Measurements from ENCODE around the gene SLFNL1.

SLFNL1 gene

DNA sequence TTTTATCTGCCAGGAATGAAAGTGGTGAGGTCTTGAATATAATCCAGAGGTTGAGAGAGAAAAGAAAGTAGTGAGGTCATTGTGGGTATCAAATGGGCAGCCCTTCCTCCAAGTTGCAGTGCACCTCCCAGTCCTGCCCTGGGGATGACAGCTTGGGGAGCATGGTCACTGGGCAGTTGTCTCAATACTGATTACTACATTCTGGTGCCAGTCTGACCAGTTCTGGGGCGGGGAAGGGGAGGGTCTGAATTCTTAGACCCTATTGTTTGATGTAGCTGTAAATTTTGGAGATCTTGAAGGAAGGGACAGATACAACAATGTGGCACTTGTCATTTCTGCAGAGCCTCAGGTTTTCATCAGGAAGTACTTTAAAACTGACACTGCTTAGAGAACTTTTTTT lies 11.2 kb downstream of the SLFNL1 start:
- no peak for DNase-seq (ENCODE audit: low read depth)
- TF ChIP-seq, protein P1, sequence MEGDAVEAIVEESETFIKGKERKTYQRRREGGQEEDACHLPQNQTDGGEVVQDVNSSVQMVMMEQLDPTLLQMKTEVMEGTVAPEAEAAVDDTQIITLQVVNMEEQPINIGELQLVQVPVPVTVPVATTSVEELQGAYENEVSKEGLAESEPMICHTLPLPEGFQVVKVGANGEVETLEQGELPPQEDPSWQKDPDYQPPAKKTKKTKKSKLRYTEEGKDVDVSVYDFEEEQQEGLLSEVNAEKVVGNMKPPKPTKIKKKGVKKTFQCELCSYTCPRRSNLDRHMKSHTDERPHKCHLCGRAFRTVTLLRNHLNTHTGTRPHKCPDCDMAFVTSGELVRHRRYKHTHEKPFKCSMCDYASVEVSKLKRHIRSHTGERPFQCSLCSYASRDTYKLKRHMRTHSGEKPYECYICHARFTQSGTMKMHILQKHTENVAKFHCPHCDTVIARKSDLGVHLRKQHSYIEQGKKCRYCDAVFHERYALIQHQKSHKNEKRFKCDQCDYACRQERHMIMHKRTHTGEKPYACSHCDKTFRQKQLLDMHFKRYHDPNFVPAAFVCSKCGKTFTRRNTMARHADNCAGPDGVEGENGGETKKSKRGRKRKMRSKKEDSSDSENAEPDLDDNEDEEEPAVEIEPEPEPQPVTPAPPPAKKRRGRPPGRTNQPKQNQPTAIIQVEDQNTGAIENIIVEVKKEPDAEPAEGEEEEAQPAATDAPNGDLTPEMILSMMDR (IDR thresholded peaks at IDR 0.05; ENCODE audit: low read depth, low read length, missing control alignments) = no peak
- H3K4me3 ChIP-seq (ENCODE audit: low read depth, low read length) = no peak overlapping the region
- in situ Hi-C loops (cut with HindIII; ENCODE audit: low sequenced_read_pairs) = no loop called here

DNA sequence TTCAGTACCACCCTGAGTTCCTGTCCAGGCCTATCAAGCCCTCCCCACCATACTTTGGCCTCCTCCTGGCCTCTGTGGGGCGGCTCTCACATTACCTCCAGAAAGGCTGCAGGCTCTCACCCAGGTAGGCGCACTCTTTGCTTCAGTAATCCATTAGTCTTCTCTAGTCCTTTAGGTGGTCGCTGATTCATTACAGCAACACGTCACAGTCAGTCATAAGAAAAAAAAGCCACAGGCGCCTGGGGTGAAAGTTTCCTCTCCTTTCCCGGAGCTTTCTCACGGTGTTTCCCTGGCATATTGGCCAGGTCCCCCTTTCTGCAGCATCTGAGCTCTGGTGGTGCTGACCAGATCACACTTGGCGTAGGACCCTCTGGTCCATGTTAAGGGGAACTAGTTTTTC lies 12.1 kb downstream of the SLFNL1 start:
- TF ChIP-seq, protein P1 (IDR thresholded peaks at IDR 0.05; ENCODE audit: low read depth, low read length, missing control alignments) = no peak
- no peak for DNase-seq (ENCODE audit: low read depth)
- H3K4me3 ChIP-seq (ENCODE audit: low read depth, low read length) = no peak overlapping the region
- in situ Hi-C loops (cut with HindIII; ENCODE audit: low sequenced_read_pairs) = no loop called here

DNA sequence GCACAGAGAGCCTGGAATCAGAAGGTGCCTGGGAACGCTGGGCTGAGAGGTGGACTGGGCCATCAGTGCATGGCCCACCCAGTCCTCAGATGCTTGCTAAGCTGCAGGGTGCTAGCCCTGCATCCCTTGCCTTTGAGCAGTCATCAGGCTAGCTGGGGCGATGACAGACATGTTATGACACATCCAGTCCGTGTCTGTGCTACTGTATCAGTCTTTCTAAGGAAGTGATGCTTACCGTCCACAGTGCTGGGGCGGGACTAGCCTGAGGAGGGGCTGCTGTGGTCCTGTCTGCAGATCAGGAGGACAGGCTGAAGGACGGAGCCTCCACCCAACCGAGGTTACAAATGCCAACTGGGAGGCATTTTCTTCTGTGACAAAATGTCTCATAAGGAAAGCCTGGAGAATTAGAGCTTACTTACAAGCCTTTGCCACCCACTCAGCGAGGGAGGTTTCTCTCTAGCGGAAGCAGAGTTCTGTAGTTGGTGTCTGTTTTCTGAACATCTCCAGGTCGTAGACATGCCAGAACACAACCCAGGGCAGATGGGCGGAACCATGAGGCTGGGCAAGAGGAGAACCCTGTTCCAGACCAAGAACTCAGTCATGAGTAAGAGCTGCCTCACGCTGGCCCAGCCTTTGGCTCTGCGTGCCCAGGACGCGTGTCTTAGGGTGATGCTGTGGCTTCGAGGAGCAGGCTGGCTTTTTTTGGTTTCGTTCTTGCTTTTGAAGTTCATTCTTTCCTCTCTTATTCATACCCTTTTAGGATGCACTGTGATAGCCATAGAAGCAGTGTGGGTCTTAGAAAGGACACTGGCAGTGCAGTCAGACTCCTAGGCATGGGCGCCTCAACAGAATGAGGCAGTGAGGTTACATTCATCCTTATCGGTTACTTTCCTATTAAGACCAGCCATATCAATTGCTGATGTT lies 14.3 kb downstream of the SLFNL1 start:
- H3K4me3 ChIP-seq (ENCODE audit: low read depth, low read length) = no peak overlapping the region
- in situ Hi-C loops (cut with HindIII; ENCODE audit: low sequenced_read_pairs) = no loop called here
- DNase-seq (ENCODE audit: low read depth) = no peak
- TF ChIP-seq, protein P1 (IDR thresholded peaks at IDR 0.05; ENCODE audit: low read depth, low read length, missing control alignments) = no peak

DNA sequence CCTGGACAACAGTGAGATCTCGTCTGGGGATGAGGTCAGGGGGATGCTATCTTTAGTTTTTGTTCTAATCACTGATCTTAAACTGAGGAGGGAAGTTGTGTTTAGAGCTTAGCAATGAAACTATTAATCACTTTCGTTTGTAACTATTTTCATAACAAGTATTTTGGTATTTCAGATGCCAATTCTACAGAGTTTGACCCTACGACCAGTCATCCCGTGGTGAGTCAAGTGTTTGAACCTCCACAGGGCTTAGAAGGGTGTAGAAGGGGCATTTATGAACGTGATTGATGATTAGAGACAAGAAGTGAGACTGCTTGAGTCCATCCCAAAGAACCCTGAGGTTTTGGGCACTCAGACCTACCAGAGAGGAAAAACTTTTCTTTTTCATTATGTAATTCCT lies 15.6 kb downstream of the SLFNL1 start:
- DNase-seq (ENCODE audit: low read depth) = no peak
- no peak overlapping the region for H3K4me3 ChIP-seq (ENCODE audit: low read depth, low read length)
- TF ChIP-seq, protein P1 (IDR thresholded peaks at IDR 0.05; ENCODE audit: low read depth, low read length, missing control alignments) = no peak
- in situ Hi-C loops (cut with HindIII; ENCODE audit: low sequenced_read_pairs) = no loop called here

DNA sequence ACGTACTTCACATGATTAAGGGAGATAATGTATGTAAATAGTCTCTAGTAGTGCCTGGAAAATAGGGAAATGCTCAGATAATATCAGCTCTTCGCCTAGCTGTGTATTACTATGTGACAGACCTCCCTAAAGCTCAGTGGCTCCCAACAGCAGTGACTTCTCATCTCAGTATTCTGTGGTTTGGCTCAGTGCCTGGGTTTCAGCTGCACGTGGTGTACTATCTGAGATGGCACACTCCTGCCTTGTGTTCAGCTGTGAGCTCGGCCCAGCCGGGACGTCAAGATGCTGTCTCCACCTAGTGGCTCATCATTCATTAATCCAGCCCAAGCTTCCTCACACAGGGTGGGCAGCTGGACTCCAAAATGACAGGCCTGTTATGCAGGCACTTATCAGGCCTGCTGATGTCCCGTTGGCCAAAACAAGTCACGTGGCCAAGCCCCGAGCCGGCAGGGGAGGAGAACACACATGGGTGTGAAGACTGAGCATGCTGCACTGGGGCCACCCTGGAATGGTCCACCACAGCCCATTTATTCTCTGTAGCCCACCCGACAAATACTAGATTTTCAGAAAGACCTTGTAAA lies 17.8 kb downstream of the SLFNL1 start:
- H3K4me3 ChIP-seq (ENCODE audit: low read depth, low read length) = no peak overlapping the region
- peak; percentile 98 for DNase-seq (ENCODE audit: low read depth)
- TF ChIP-seq, protein P1 (IDR thresholded peaks at IDR 0.05; ENCODE audit: low read depth, low read length, missing control alignments) = peak; percentile 66
- in situ Hi-C loops (cut with HindIII; ENCODE audit: low sequenced_read_pairs) = no loop called here

DNA sequence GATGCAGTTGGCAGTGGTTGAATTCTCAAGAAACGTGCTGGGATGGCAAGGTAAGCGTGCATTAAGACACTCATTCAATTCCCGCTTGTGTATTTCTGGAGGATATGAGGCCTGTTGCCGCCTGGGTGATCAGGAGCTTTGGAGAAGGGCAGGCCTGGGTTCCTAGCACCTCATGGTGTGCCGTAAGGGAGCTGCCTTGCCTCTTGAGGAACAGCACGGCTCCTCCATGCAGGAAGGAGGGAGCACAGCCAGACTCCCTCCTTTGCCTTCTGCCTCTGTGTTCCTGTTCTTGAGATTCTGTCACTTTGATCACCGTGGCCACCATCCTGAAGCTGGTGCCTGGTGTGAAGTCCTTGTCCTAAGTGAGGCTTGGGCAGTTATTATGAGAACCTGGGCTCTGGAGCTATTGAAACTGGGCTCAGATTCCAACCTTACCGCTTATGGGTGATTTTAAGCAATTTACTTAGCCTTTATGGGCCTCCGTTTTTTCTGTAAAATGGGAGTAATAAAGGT lies 18.3 kb downstream of the SLFNL1 start:
- DNase-seq (ENCODE audit: low read depth) = no peak
- H3K4me3 ChIP-seq (ENCODE audit: low read depth, low read length) = no peak overlapping the region
- in situ Hi-C loops (cut with HindIII; ENCODE audit: low sequenced_read_pairs) = no loop called here
- TF ChIP-seq, protein P1 (IDR thresholded peaks at IDR 0.05; ENCODE audit: low read depth, low read length, missing control alignments) = no peak

Measured in astrocyte of the cerebellum (primary cell).